Measurements from ENCODE around the gene PRLHR. TPM values are rescaled to one million over a fixed set of nuclear protein-coding genes. Genes with fewer than 3 reads are reported as not detected.

PRLHR gene
- total RNA-seq, 1 donor = not detected

DNA sequence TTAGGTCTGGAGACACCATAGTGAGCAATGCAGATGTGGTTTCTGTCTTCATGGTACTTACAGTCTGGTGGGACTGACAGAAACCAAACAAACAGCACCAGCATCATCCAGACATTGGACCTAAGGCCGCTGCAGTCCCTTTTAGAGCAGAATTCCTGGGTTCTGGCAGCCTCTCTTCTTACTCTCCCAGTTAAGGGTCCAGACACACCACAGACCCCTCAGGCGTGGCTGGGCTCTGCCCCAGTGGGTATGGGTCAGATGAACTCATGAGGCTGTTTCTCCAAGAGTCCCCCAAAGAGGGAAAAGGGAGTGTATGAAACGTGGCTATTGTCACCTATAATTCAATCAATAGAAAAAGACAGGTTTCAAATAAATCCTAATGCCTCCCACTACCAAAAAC, 31.3 kb downstream of the PRLHR start:
- TF ChIP-seq, protein P1, sequence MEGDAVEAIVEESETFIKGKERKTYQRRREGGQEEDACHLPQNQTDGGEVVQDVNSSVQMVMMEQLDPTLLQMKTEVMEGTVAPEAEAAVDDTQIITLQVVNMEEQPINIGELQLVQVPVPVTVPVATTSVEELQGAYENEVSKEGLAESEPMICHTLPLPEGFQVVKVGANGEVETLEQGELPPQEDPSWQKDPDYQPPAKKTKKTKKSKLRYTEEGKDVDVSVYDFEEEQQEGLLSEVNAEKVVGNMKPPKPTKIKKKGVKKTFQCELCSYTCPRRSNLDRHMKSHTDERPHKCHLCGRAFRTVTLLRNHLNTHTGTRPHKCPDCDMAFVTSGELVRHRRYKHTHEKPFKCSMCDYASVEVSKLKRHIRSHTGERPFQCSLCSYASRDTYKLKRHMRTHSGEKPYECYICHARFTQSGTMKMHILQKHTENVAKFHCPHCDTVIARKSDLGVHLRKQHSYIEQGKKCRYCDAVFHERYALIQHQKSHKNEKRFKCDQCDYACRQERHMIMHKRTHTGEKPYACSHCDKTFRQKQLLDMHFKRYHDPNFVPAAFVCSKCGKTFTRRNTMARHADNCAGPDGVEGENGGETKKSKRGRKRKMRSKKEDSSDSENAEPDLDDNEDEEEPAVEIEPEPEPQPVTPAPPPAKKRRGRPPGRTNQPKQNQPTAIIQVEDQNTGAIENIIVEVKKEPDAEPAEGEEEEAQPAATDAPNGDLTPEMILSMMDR (IDR thresholded peaks at IDR 0.05; ENCODE audit: extremely low read depth, low read depth, low read length) = no peak
- Histone ChIP-seq H3K4me3 (ENCODE audit: insufficient read depth, low read length) (no peak overlapping the region), H2AFZ (ENCODE audit: low read length) (no peak overlapping the region), H3K4me2 (ENCODE audit: insufficient read depth, low read length) (no peak overlapping the region), H3K9me3 (ENCODE audit: low read depth, low read length) (no peaks in the 10 kb centered on the region), H3K36me3 (ENCODE audit: insufficient read depth, low read length) (no peaks in the 10 kb centered on the region), H3K27ac (ENCODE audit: low read depth, low read length) (no peak overlapping the region), H4K20me1 (ENCODE audit: insufficient read depth, low read length) (no peaks in the 10 kb centered on the region), H3K4me1 (ENCODE audit: insufficient read depth, low read length) (peaks cover 3% of the 10 kb centered on the region), H3K27me3 (ENCODE audit: insufficient read depth, low read length) (no peaks in the 10 kb centered on the region), H3K79me2 (ENCODE audit: insufficient read depth, low read length) (no peaks in the 10 kb centered on the region)
- DNase-seq (ENCODE audit: insufficient read length, low spot score, missing footprints) = no peak

DNA sequence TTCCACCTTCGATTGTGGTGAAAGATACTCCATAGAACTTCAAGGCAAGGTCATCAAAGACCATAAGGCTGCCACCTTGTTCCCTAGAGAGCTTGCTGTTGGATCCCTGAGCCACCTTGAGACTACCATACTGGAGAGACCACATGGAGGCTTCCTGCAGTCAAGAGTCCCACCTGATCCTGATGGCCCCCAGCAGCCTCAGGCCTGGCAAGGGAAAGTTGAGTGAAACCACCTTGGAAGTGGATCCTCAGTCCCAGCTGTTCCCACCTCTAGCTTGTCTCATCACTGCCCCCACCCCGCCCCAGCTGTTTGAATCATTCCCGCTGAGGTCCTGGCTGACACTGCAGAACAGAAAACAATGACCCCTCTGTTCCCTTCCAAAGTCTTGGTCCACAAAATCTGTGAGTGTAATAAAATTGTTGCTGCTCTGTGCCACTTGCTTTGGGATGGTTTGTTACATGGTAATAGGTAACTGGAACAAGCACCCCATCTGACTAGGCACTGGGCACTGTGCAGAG, 32.0 kb downstream of the PRLHR start:
- Histone ChIP-seq H3K9me3 (ENCODE audit: low read depth, low read length) (no peaks in the 10 kb centered on the region), H3K4me3 (ENCODE audit: insufficient read depth, low read length) (no peak overlapping the region), H3K36me3 (ENCODE audit: insufficient read depth, low read length) (no peaks in the 10 kb centered on the region), H3K4me2 (ENCODE audit: insufficient read depth, low read length) (no peak overlapping the region), H3K4me1 (ENCODE audit: insufficient read depth, low read length) (peaks cover under 1% of the 10 kb centered on the region), H2AFZ (ENCODE audit: low read length) (no peak overlapping the region), H3K27ac (ENCODE audit: low read depth, low read length) (no peak overlapping the region), H3K79me2 (ENCODE audit: insufficient read depth, low read length) (no peaks in the 10 kb centered on the region), H3K27me3 (ENCODE audit: insufficient read depth, low read length) (no peaks in the 10 kb centered on the region), H4K20me1 (ENCODE audit: insufficient read depth, low read length) (no peaks in the 10 kb centered on the region)
- DNase-seq (ENCODE audit: insufficient read length, low spot score, missing footprints) = no peak
- TF ChIP-seq, protein P1 (IDR thresholded peaks at IDR 0.05; ENCODE audit: extremely low read depth, low read depth, low read length) = no peak

DNA sequence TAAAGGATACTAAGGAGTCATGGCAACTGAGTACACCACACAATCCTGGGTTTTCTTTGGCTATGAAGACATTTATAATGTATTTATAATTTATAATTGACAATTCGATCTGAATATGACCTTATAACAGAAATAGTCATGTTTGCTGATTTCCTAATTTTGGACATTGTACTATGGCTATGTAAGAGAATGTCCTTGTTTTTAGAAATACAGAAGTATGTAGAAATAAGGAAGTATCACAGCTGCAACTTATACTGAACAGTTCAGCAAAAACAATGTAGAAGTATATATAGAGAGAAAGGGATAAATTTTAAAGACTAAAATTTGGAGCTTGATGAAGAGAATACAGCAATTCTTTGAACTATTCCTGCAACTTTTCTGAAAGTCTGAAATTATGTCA, 32.6 kb downstream of the PRLHR start:
- Histone ChIP-seq H3K79me2 (ENCODE audit: insufficient read depth, low read length) (no peaks in the 10 kb centered on the region), H3K36me3 (ENCODE audit: insufficient read depth, low read length) (no peaks in the 10 kb centered on the region), H3K4me2 (ENCODE audit: insufficient read depth, low read length) (no peak overlapping the region), H3K27ac (ENCODE audit: low read depth, low read length) (no peak overlapping the region), H3K4me1 (ENCODE audit: insufficient read depth, low read length) (no peaks in the 10 kb centered on the region), H3K27me3 (ENCODE audit: insufficient read depth, low read length) (no peaks in the 10 kb centered on the region), H3K9me3 (ENCODE audit: low read depth, low read length) (no peaks in the 10 kb centered on the region), H3K4me3 (ENCODE audit: insufficient read depth, low read length) (no peak overlapping the region), H4K20me1 (ENCODE audit: insufficient read depth, low read length) (no peaks in the 10 kb centered on the region), H2AFZ (ENCODE audit: low read length) (no peak overlapping the region)
- TF ChIP-seq, protein P1 (IDR thresholded peaks at IDR 0.05; ENCODE audit: extremely low read depth, low read depth, low read length) = no peak
- DNase-seq (ENCODE audit: insufficient read length, low spot score, missing footprints) = no peak

DNA sequence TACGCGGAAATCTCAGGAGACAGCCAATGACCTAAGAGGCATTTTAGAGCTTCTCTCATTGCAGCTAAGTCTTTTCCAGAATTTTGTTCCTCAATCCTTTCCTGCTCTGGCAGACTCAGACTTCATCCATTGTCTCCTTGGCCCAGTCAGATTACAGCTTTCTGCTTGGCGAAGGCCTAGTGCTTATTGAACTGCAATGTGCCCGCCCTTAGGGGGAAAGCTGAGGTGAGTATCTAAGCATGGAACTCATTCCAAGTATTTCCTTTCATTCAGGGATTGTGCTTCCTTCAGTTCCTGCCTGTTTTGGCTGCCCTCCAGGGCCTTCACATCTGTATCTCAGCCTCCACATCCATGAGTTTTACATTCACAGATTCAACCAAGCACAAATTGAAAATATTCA, 37.5 kb downstream of the PRLHR start:
- DNase-seq (ENCODE audit: insufficient read length, low spot score, missing footprints) = no peak
- Histone ChIP-seq H2AFZ (ENCODE audit: low read length) (no peak overlapping the region), H3K27me3 (ENCODE audit: insufficient read depth, low read length) (no peaks in the 10 kb centered on the region), H3K9me3 (ENCODE audit: low read depth, low read length) (no peaks in the 10 kb centered on the region), H3K4me2 (ENCODE audit: insufficient read depth, low read length) (no peak overlapping the region), H3K4me3 (ENCODE audit: insufficient read depth, low read length) (no peak overlapping the region), H3K4me1 (ENCODE audit: insufficient read depth, low read length) (no peaks in the 10 kb centered on the region), H3K27ac (ENCODE audit: low read depth, low read length) (no peak overlapping the region), H3K79me2 (ENCODE audit: insufficient read depth, low read length) (no peaks in the 10 kb centered on the region), H3K36me3 (ENCODE audit: insufficient read depth, low read length) (no peaks in the 10 kb centered on the region), H4K20me1 (ENCODE audit: insufficient read depth, low read length) (no peaks in the 10 kb centered on the region)
- TF ChIP-seq, protein P1 (IDR thresholded peaks at IDR 0.05; ENCODE audit: extremely low read depth, low read depth, low read length) = no peak
